SK-N-SH treated with all-trans-retinoic acid at 6 μM for 48 hours (cell line): ENCODE measurements around the gene ARHGAP22.

Source experiments
- ARNTL ChIP-seq: fragments of 450-650 bp; formaldehyde crosslinking; IDR thresholded peaks from 2 replicates; pipeline ENCODE4 v1.5.0; 2020; ENCODE audit warnings: low read depth, mild to moderate bottlenecking, moderate library complexity, borderline replicate concordance
- BACH2 ChIP-seq: fragments of 250-450 bp; sonication (Bioruptor Pico); IDR thresholded peaks from 2 replicates; pipeline ENCODE4 v1.9.0; 2021; ENCODE audit warnings: mild to moderate bottlenecking, borderline replicate concordance
- GLIS3 ChIP-seq: fragments of 250-450 bp; sonication (Bioruptor Pico); IDR thresholded peaks from 2 replicates; pipeline ENCODE4 v1.5.0; 2020; ENCODE audit warnings: mild to moderate bottlenecking, moderate library complexity
- RARB ChIP-seq: fragments of 250-450 bp; sonication (Bioruptor Pico); IDR thresholded peaks from 2 replicates; pipeline ENCODE4 v1.8.0; 2021; ENCODE audit warnings: mild to moderate bottlenecking, moderate library complexity
- TCF4 ChIP-seq: fragments of 250-450 bp; sonication (Bioruptor Pico); IDR thresholded peaks from 2 replicates; pipeline ENCODE4 v1.8.0; 2021; ENCODE audit warnings: mild to moderate bottlenecking, moderate library complexity, borderline replicate concordance
- ZFP30 ChIP-seq: fragments of 450-650 bp; formaldehyde crosslinking; IDR thresholded peaks from 2 replicates; pipeline ENCODE4 v1.5.0; 2022; ENCODE audit warnings: mild to moderate bottlenecking, moderate library complexity

GRCh38 chr10:48496105-48496830 is 108.6 kb downstream of the ARHGAP22 start:
- TF ChIP-seq RARB (CRISPR knock-in tag) (no peak), BACH2 (CRISPR knock-in tag) (no peak), ZFP30 (CRISPR knock-in tag) (no peak), ARNTL (CRISPR knock-in tag) (no peak), GLIS3 (CRISPR knock-in tag) (no peak), TCF4 (CRISPR knock-in tag) (no peak)
